Activated T-cell treated with anti-CD3 and anti-CD28 coated beads, Interleukin-2, amount 50 U/mL, for 24 hours (primary cell): ENCODE results near the gene TOR1AIP1.

ENCODE experiments used
- DNase-seq: peaks from one replicate; pipeline ENCODE4 v3.0.0-alpha.2; 2020
- H3K27ac Mint-ChIP-seq: 2 replicates; pipeline ENCODE4 v1.8.0; 2020; ENCODE audit warnings: mild to moderate bottlenecking, mixed read lengths
- H3K27me3 Mint-ChIP-seq: 2 replicates; pipeline ENCODE4 v1.8.0; 2020; ENCODE audit warnings: mixed read lengths
- H3K36me3 Mint-ChIP-seq: 2 replicates; pipeline ENCODE4 v1.8.0; 2020; ENCODE audit warnings: low read depth, mixed read lengths
- H3K4me1 Mint-ChIP-seq: 2 replicates; pipeline ENCODE4 v1.8.0; 2020; ENCODE audit warnings: low read depth, mixed read lengths
- H3K4me3 Mint-ChIP-seq: 2 replicates; pipeline ENCODE4 v1.8.0; 2020; ENCODE audit warnings: mild to moderate bottlenecking, moderate library complexity, mixed read lengths
- H3K9me3 Mint-ChIP-seq: 2 replicates; pipeline ENCODE4 v1.8.0; 2020; ENCODE audit warnings: mixed read lengths

The TOR1AIP1 gene

GRCh38 chr1:179921472-179921871 lies 39.4 kb downstream of the TOR1AIP1 start:
- Mint-ChIP-seq H3K27me3 (no peaks in the 10 kb centered on the region), H3K4me1 (peaks cover 15% of the 10 kb centered on the region), H3K36me3 (peaks cover 52% of the 10 kb centered on the region), H3K4me3 (no peak overlapping the region), H3K27ac (no peak overlapping the region), H3K9me3 (no peaks in the 10 kb centered on the region)
- DNase-seq, result no peak

GRCh38 chr1:179921981-179922872 lies 40.1 kb downstream of the TOR1AIP1 start:
- Mint-ChIP-seq H3K27ac (no peak overlapping the region), H3K4me3 (no peak overlapping the region), H3K27me3 (no peaks in the 10 kb centered on the region), H3K36me3 (peaks cover 47% of the 10 kb centered on the region), H3K9me3 (no peaks in the 10 kb centered on the region), H3K4me1 (peaks cover 14% of the 10 kb centered on the region)
- DNase-seq, result no peak

- Mint-ChIP-seq H3K4me3 (no peak overlapping the region), H3K36me3 (peaks cover 39% of the 10 kb centered on the region), H3K9me3 (no peaks in the 10 kb centered on the region), H3K27me3 (no peaks in the 10 kb centered on the region), H3K4me1 (peaks cover 6% of the 10 kb centered on the region), H3K27ac (no peak overlapping the region)
- no peak for DNase-seq
Measured at GRCh38 chr1:179923029-179923428, 40.9 kb downstream of the TOR1AIP1 start.

- Mint-ChIP-seq H3K4me1 (no peaks in the 10 kb centered on the region), H3K9me3 (no peaks in the 10 kb centered on the region), H3K27ac (no peak overlapping the region), H3K36me3 (peaks cover 27% of the 10 kb centered on the region), H3K4me3 (no peak overlapping the region), H3K27me3 (no peaks in the 10 kb centered on the region)
- no peak for DNase-seq
Measured at GRCh38 chr1:179924268-179924667, 42.2 kb downstream of the TOR1AIP1 start.

GRCh38 chr1:179925302-179925701 lies 43.2 kb downstream of the TOR1AIP1 start:
- Mint-ChIP-seq H3K36me3 (peaks cover 19% of the 10 kb centered on the region), H3K9me3 (no peaks in the 10 kb centered on the region), H3K4me1 (no peaks in the 10 kb centered on the region)

GRCh38 chr1:179925922-179926849 lies 44.1 kb downstream of the TOR1AIP1 start:
- H3K27me3 Mint-ChIP-seq, result no peaks in the 10 kb centered on the region
- no peaks in the 10 kb centered on the region for H3K4me1 Mint-ChIP-seq
- DNase-seq, result no peak
- H3K27ac Mint-ChIP-seq, result no peak overlapping the region
- H3K36me3 Mint-ChIP-seq, result peaks cover 12% of the 10 kb centered on the region
- H3K9me3 Mint-ChIP-seq, result no peaks in the 10 kb centered on the region
- H3K4me3 Mint-ChIP-seq, result no peak overlapping the region

More at GRCh38 chr1:179925302-179925701, 43.2 kb downstream of the TOR1AIP1 start:
- no peak overlapping the region for H3K27ac Mint-ChIP-seq
- H3K4me3 Mint-ChIP-seq, result no peak overlapping the region
- H3K27me3 Mint-ChIP-seq, result no peaks in the 10 kb centered on the region
- no peak for DNase-seq

GRCh38 chr1:179926850-179927205 lies 44.7 kb downstream of the TOR1AIP1 start:
- no peak for DNase-seq
- Mint-ChIP-seq H3K36me3 (peaks cover 6% of the 10 kb centered on the region), H3K4me3 (no peak overlapping the region), H3K9me3 (no peaks in the 10 kb centered on the region), H3K4me1 (no peaks in the 10 kb centered on the region), H3K27me3 (no peaks in the 10 kb centered on the region), H3K27ac (no peak overlapping the region)

GRCh38 chr1:179929955-179930798 lies 48.1 kb downstream of the TOR1AIP1 start:
- Mint-ChIP-seq H3K4me3 (no peak overlapping the region), H3K36me3 (no peaks in the 10 kb centered on the region), H3K27ac (no peak overlapping the region), H3K4me1 (no peaks in the 10 kb centered on the region), H3K27me3 (no peaks in the 10 kb centered on the region), H3K9me3 (no peaks in the 10 kb centered on the region)
- DNase-seq, result no peak

- Mint-ChIP-seq H3K4me1 (no peaks in the 10 kb centered on the region), H3K4me3 (no peak overlapping the region), H3K27me3 (no peaks in the 10 kb centered on the region), H3K27ac (no peak overlapping the region), H3K9me3 (no peaks in the 10 kb centered on the region), H3K36me3 (no peaks in the 10 kb centered on the region)
- DNase-seq, result no peak
Measured at GRCh38 chr1:179930867-179931266, 48.8 kb downstream of the TOR1AIP1 start.

GRCh38 chr1:179933219-179933618 lies 51.1 kb downstream of the TOR1AIP1 start:
- H3K27ac Mint-ChIP-seq, result no peak overlapping the region
- no peaks in the 10 kb centered on the region for H3K9me3 Mint-ChIP-seq
- H3K27me3 Mint-ChIP-seq, result no peaks in the 10 kb centered on the region
- no peak overlapping the region for H3K4me3 Mint-ChIP-seq
- no peaks in the 10 kb centered on the region for H3K4me1 Mint-ChIP-seq
- no peak for DNase-seq
- no peaks in the 10 kb centered on the region for H3K36me3 Mint-ChIP-seq

- no peaks in the 10 kb centered on the region for H3K9me3 Mint-ChIP-seq
- H3K27me3 Mint-ChIP-seq, result peaks cover 3% of the 10 kb centered on the region
- no peaks in the 10 kb centered on the region for H3K4me1 Mint-ChIP-seq
- DNase-seq, result no peak
- no peak overlapping the region for H3K27ac Mint-ChIP-seq
- H3K4me3 Mint-ChIP-seq, result no peak overlapping the region
- H3K36me3 Mint-ChIP-seq, result no peaks in the 10 kb centered on the region
Measured at GRCh38 chr1:179935909-179936496, 53.9 kb downstream of the TOR1AIP1 start.

GRCh38 chr1:179937668-179938254 lies 55.7 kb downstream of the TOR1AIP1 start:
- H3K36me3 Mint-ChIP-seq, result no peaks in the 10 kb centered on the region
- DNase-seq, result no peak

GRCh38 chr1:179938752-179939151 lies 56.7 kb downstream of the TOR1AIP1 start:
- Mint-ChIP-seq H3K36me3 (no peaks in the 10 kb centered on the region), H3K9me3 (no peaks in the 10 kb centered on the region), H3K4me3 (no peak overlapping the region), H3K27me3 (peaks cover 3% of the 10 kb centered on the region), H3K4me1 (no peaks in the 10 kb centered on the region), H3K27ac (no peak overlapping the region)
- DNase-seq, result no peak

More at GRCh38 chr1:179937668-179938254, 55.7 kb downstream of the TOR1AIP1 start:
- peaks cover 3% of the 10 kb centered on the region for H3K27me3 Mint-ChIP-seq
- H3K4me1 Mint-ChIP-seq, result no peaks in the 10 kb centered on the region
- no peaks in the 10 kb centered on the region for H3K9me3 Mint-ChIP-seq
- no peak overlapping the region for H3K4me3 Mint-ChIP-seq
- no peak overlapping the region for H3K27ac Mint-ChIP-seq
